HEK293 (cell line): Measurements from ENCODE around the gene S100A16.
A peak's percentile ranks its signal among the peaks of the same experiment; 100 is the strongest.

Experiments
- GLIS1 ChIP-seq: fragments of 450-650 bp; formaldehyde crosslinking; IDR thresholded peaks from 2 replicates; pipeline ENCODE4 v1.5.1; 2016; ENCODE audit warnings: missing biosample characterization, missing genetic modification characterization
- KLF16 ChIP-seq: fragments of 450-650 bp; formaldehyde crosslinking; IDR thresholded peaks from 2 replicates; pipeline ENCODE4 v1.5.1; 2017; ENCODE audit warnings: missing biosample characterization, missing genetic modification characterization
- KLF9 ChIP-seq: fragments of 450-650 bp; formaldehyde crosslinking; IDR thresholded peaks from 2 replicates; pipeline ENCODE4 v1.5.1; 2016; ENCODE audit warnings: missing biosample characterization, missing genetic modification characterization, low read depth
- OSR2 ChIP-seq: fragments of 450-650 bp; formaldehyde crosslinking; IDR thresholded peaks from 2 replicates; pipeline ENCODE4 v1.5.1; 2016; ENCODE audit warnings: missing biosample characterization, missing genetic modification characterization
- SP2 ChIP-seq: fragments of 450-650 bp; formaldehyde crosslinking; IDR thresholded peaks from 2 replicates; pipeline ENCODE4 v1.5.1; 2016; ENCODE audit warnings: missing biosample characterization, missing genetic modification characterization
- SP3 ChIP-seq: fragments of 450-650 bp; formaldehyde crosslinking; IDR thresholded peaks from 2 replicates; pipeline ENCODE4 v1.5.1; 2016; ENCODE audit warnings: missing biosample characterization, missing genetic modification characterization
- SP7 ChIP-seq: fragments of 450-650 bp; formaldehyde crosslinking; IDR thresholded peaks from 2 replicates; pipeline ENCODE4 v1.5.1; 2016; ENCODE audit warnings: missing biosample characterization, missing genetic modification characterization
- WT1 ChIP-seq: fragments of 450-650 bp; formaldehyde crosslinking; IDR thresholded peaks from 2 replicates; pipeline ENCODE4 v1.5.1; 2016; ENCODE audit warnings: missing biosample characterization, missing genetic modification characterization
- ZBTB17 ChIP-seq: fragments of 450-650 bp; formaldehyde crosslinking; IDR thresholded peaks from 2 replicates; pipeline ENCODE4 v1.5.1; 2016; ENCODE audit warnings: missing biosample characterization, missing genetic modification characterization
- ZEB2 ChIP-seq: fragments of 450-650 bp; formaldehyde crosslinking; IDR thresholded peaks from 2 replicates; pipeline ENCODE4 v1.5.1; 2016; ENCODE audit warnings: missing biosample characterization, missing genetic modification characterization
- ZNF175 ChIP-seq: fragments of 450-650 bp; formaldehyde crosslinking; IDR thresholded peaks from 2 replicates; pipeline ENCODE4 v1.5.1; 2016; ENCODE audit warnings: missing biosample characterization, missing genetic modification characterization
- ZNF2 ChIP-seq: fragments of 450-650 bp; formaldehyde crosslinking; IDR thresholded peaks from 2 replicates; pipeline ENCODE4 v1.5.1; 2016; ENCODE audit warnings: missing biosample characterization, missing genetic modification characterization
- ZNF248 ChIP-seq: fragments of 450-650 bp; formaldehyde crosslinking; IDR thresholded peaks from 2 replicates; pipeline ENCODE4 v1.5.1; 2017; ENCODE audit warnings: missing biosample characterization, missing genetic modification characterization
- ZNF366 ChIP-seq: fragments of 450-650 bp; formaldehyde crosslinking; conservative IDR thresholded peaks from 2 replicates; pipeline ENCODE4 v1.5.1; 2016; ENCODE audit warnings: missing biosample characterization, missing genetic modification characterization
- ZNF423 ChIP-seq: fragments of 450-650 bp; formaldehyde crosslinking; IDR thresholded peaks from 2 replicates; pipeline ENCODE4 v1.5.1; 2016; ENCODE audit warnings: missing biosample characterization, missing genetic modification characterization
- ZNF510 ChIP-seq: fragments of 450-650 bp; formaldehyde crosslinking; IDR thresholded peaks from 2 replicates; pipeline ENCODE4 v1.5.1; 2018; ENCODE audit warnings: mild to moderate bottlenecking, missing genetic modification characterization, missing biosample characterization; ENCODE audit not compliant: insufficient replicate concordance
- ZNF600 ChIP-seq: fragments of 450-650 bp; formaldehyde crosslinking; IDR thresholded peaks from 2 replicates; pipeline ENCODE4 v1.5.1; 2016; ENCODE audit warnings: missing biosample characterization, missing genetic modification characterization
- ZNF664 ChIP-seq: fragments of 450-650 bp; formaldehyde crosslinking; IDR thresholded peaks from 2 replicates; pipeline ENCODE4 v1.5.1; 2016; ENCODE audit warnings: missing biosample characterization, missing genetic modification characterization
- TF ChIP-seq, protein P1 (sequence below): IDR thresholded peaks from 2 replicates; pipeline ENCODE4 v1.6.1; 2011; ENCODE audit warnings: mild to moderate bottlenecking, low read depth, low read length, borderline replicate concordance
- TF ChIP-seq, protein P2 (sequence below): fragments of 450-650 bp; formaldehyde crosslinking; IDR thresholded peaks from 2 replicates; pipeline ENCODE4 v1.5.1; 2016; ENCODE audit warnings: missing biosample characterization, missing genetic modification characterization
- TF ChIP-seq, protein P3 (sequence below): fragments of 450-650 bp; formaldehyde crosslinking; conservative IDR thresholded peaks from 2 replicates; pipeline ENCODE4 v1.5.1; 2016; ENCODE audit warnings: low read depth, missing biosample characterization, missing genetic modification characterization
- TF ChIP-seq, protein P4 (sequence below): fragments of 450-650 bp; formaldehyde crosslinking; IDR thresholded peaks from 2 replicates; pipeline ENCODE4 v1.5.1; 2016; ENCODE audit warnings: missing biosample characterization, missing genetic modification characterization
- TF ChIP-seq, protein P5 (sequence below): fragments of 450-650 bp; formaldehyde crosslinking; IDR thresholded peaks from 2 replicates; pipeline ENCODE4 v1.5.1; 2016; ENCODE audit warnings: missing biosample characterization, missing genetic modification characterization

Gene S100A16

DNA sequence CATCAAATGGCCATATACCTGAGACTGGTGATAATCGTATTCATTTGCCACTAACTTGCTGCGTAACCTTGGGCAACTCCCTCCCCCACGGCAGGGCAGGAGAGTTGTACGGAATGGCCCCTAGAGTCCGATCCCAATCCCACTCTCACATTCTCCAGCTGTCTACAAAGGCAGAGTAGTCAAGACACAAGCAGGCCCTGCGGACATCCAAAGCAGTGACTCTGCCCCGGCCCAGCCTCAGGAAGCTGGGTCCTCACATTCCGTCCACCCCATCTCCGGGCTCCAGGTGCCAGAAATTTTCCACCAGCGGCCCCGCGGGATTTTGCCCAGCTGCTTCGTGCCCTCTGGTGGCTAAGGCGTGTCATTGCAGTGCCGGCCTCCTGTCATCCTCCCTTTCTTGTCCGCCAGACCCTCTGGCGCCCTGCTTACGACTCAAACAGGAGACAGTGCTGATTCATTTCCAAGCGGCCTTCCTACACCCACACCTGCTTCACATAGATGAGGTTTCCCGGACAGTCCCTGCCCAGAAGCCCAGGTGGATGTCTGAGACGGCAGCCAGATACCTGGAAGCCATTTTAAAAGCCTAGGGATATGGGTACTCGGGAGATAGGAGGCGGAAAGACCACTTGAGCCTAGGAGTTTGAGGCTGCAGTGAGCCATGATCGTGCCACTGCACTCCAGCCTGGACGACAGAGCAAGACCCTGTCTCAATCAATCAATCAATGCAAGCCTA is 44.4 kb downstream of the S100A16 start (continued):
- TF ChIP-seq, protein P1, sequence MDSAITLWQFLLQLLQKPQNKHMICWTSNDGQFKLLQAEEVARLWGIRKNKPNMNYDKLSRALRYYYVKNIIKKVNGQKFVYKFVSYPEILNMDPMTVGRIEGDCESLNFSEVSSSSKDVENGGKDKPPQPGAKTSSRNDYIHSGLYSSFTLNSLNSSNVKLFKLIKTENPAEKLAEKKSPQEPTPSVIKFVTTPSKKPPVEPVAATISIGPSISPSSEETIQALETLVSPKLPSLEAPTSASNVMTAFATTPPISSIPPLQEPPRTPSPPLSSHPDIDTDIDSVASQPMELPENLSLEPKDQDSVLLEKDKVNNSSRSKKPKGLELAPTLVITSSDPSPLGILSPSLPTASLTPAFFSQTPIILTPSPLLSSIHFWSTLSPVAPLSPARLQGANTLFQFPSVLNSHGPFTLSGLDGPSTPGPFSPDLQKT: no peak
- no peak for TF ChIP-seq ZNF510
- no peak; the same call in 1 of the 2 replicates for TF ChIP-seq SP3 (tag by site-specific recombination)
- TF ChIP-seq ZNF423 (tag by site-specific recombination): no peak
- TF ChIP-seq SP2 (tag by site-specific recombination): 0 out of 2 replicates have a peak, but pooled peaks have one; percentile 5
- TF ChIP-seq, protein P2, sequence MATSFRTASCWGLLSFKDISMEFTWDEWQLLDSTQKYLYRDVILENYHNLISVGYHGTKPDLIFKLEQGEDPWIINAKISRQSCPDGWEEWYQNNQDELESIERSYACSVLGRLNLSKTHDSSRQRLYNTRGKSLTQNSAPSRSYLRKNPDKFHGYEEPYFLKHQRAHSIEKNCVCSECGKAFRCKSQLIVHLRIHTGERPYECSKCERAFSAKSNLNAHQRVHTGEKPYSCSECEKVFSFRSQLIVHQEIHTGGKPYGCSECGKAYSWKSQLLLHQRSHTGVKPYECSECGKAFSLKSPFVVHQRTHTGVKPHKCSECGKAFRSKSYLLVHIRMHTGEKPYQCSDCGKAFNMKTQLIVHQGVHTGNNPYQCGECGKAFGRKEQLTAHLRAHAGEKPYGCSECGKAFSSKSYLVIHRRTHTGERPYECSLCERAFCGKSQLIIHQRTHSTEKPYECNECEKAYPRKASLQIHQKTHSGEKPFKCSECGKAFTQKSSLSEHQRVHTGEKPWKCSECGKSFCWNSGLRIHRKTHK (tag by site-specific recombination): no peak
- TF ChIP-seq ZNF248 (tag by site-specific recombination): no peak
- no peak; the same call in 1 of the 2 replicates for TF ChIP-seq KLF16 (tag by site-specific recombination)
- TF ChIP-seq, protein P3, sequence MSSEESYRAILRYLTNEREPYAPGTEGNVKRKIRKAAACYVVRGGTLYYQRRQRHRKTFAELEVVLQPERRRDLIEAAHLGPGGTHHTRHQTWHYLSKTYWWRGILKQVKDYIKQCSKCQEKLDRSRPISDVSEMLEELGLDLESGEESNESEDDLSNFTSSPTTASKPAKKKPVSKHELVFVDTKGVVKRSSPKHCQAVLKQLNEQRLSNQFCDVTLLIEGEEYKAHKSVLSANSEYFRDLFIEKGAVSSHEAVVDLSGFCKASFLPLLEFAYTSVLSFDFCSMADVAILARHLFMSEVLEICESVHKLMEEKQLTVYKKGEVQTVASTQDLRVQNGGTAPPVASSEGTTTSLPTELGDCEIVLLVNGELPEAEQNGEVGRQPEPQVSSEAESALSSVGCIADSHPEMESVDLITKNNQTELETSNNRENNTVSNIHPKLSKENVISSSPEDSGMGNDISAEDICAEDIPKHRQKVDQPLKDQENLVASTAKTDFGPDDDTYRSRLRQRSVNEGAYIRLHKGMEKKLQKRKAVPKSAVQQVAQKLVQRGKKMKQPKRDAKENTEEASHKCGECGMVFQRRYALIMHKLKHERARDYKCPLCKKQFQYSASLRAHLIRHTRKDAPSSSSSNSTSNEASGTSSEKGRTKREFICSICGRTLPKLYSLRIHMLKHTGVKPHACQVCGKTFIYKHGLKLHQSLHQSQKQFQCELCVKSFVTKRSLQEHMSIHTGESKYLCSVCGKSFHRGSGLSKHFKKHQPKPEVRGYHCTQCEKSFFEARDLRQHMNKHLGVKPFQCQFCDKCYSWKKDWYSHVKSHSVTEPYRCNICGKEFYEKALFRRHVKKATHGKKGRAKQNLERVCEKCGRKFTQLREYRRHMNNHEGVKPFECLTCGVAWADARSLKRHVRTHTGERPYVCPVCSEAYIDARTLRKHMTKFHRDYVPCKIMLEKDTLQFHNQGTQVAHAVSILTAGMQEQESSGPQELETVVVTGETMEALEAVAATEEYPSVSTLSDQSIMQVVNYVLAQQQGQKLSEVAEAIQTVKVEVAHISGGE: peak; percentile 62
- TF ChIP-seq KLF9 (tag by site-specific recombination): no peak
- TF ChIP-seq ZNF366: peak; percentile 88
- TF ChIP-seq OSR2 (tag by site-specific recombination): no peak
- TF ChIP-seq ZEB2 (tag by site-specific recombination): peak; percentile 71; the same call in 1 of the 2 replicates
- peak; percentile 42; the same call in 1 of the 2 replicates for TF ChIP-seq WT1
- TF ChIP-seq ZNF664 (tag by site-specific recombination): no peak
- no peak for TF ChIP-seq ZNF175 (tag by site-specific recombination)
- peak; percentile 21; the same call in 1 of the 2 replicates for TF ChIP-seq GLIS1 (tag by site-specific recombination)
- TF ChIP-seq, protein P4, sequence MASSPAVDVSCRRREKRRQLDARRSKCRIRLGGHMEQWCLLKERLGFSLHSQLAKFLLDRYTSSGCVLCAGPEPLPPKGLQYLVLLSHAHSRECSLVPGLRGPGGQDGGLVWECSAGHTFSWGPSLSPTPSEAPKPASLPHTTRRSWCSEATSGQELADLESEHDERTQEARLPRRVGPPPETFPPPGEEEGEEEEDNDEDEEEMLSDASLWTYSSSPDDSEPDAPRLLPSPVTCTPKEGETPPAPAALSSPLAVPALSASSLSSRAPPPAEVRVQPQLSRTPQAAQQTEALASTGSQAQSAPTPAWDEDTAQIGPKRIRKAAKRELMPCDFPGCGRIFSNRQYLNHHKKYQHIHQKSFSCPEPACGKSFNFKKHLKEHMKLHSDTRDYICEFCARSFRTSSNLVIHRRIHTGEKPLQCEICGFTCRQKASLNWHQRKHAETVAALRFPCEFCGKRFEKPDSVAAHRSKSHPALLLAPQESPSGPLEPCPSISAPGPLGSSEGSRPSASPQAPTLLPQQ (tag by site-specific recombination): 0 out of 2 replicates have a peak, but pooled peaks have one; percentile 54
- TF ChIP-seq ZNF600 (tag by site-specific recombination): peak; percentile 95
- peak; percentile 65 for TF ChIP-seq ZBTB17 (tag by site-specific recombination)
- peak; percentile 86 for TF ChIP-seq ZNF2 (tag by site-specific recombination)
- peak; percentile 47 for TF ChIP-seq SP7
- TF ChIP-seq, protein P5, sequence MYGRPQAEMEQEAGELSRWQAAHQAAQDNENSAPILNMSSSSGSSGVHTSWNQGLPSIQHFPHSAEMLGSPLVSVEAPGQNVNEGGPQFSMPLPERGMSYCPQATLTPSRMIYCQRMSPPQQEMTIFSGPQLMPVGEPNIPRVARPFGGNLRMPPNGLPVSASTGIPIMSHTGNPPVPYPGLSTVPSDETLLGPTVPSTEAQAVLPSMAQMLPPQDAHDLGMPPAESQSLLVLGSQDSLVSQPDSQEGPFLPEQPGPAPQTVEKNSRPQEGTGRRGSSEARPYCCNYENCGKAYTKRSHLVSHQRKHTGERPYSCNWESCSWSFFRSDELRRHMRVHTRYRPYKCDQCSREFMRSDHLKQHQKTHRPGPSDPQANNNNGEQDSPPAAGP (tag by site-specific recombination): peak; percentile 69
